Upper lobe of right lung (tissue), 1 donor: ENCODE data around the gene NXNL1. TPM values are rescaled to one million over a fixed set of nuclear protein-coding genes. Genes with fewer than 3 reads are reported as not detected.
"Not testable (repeated sequence)": the region's sequence is repeated elsewhere in the genome, so short reads cannot be mapped to it uniquely, and the experiment has no call there.

Experiments used
- ATAC-seq: fragments of 200-7000 bp; cut with Tn5 transposase; one replicate; pipeline ENCODE4 v1.9.1; 2020; ENCODE audit warnings: mild to moderate bottlenecking, moderate library complexity
- DNase-seq: peaks from one replicate; pipeline ENCODE4 v3.0.0-alpha.2; 2020
- H3K27ac ChIP-seq: fragments of 200-600 bp; one replicate; pipeline ENCODE4 v1.8.0; 2022
- H3K27me3 ChIP-seq: fragments of 200-600 bp; one replicate; pipeline ENCODE4 v1.8.0; 2022; ENCODE audit warnings: mild to moderate bottlenecking
- H3K36me3 ChIP-seq: fragments of 200-600 bp; one replicate; pipeline ENCODE4 v1.8.0; 2022
- H3K4me1 ChIP-seq: fragments of 200-600 bp; one replicate; pipeline ENCODE4 v1.8.0; 2022
- H3K4me3 ChIP-seq: fragments of 200-600 bp; one replicate; pipeline ENCODE4 v1.8.0; 2022; ENCODE audit warnings: mild to moderate bottlenecking
- H3K9me3 ChIP-seq: fragments of 200-600 bp; one replicate; pipeline ENCODE4 v1.8.0; 2022
- intact Hi-C: fragments of 100-400 bp; cut with DNase I; formaldehyde crosslinking; loops from one replicate; pipeline ENCODE4 v1.11.0; 2022
- long read RNA-seq: library from polyadenylated mRNA; unstranded; transcript quantifications from one replicate; pipeline ENCODE4 v2.0.0, GENCODE V29; 2021
- total RNA-seq: library from RNA; stranded (reverse); fragmentation: NEBNext Ultra II Directional; extraction: Animal tissue kit (Norgen Biotek cat#: 25700); gene quantifications from one replicate; pipeline ENCODE4 v1.2.1, GENCODE V29; 2021
- TF ChIP-seq, protein P1 (sequence below): fragments of 200-600 bp; IDR thresholded peaks from one replicate; pipeline ENCODE4 v1.8.0; 2022; ENCODE audit warnings: antibody characterized with exemption
- donor health status: DM: no; HTN: yes; CAD: no; lungs with severe emphysema.

Gene NXNL1, protein sequence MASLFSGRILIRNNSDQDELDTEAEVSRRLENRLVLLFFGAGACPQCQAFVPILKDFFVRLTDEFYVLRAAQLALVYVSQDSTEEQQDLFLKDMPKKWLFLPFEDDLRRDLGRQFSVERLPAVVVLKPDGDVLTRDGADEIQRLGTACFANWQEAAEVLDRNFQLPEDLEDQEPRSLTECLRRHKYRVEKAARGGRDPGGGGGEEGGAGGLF
- total RNA-seq, result not detected
- long read RNA-seq, result 0 reads

DNA sequence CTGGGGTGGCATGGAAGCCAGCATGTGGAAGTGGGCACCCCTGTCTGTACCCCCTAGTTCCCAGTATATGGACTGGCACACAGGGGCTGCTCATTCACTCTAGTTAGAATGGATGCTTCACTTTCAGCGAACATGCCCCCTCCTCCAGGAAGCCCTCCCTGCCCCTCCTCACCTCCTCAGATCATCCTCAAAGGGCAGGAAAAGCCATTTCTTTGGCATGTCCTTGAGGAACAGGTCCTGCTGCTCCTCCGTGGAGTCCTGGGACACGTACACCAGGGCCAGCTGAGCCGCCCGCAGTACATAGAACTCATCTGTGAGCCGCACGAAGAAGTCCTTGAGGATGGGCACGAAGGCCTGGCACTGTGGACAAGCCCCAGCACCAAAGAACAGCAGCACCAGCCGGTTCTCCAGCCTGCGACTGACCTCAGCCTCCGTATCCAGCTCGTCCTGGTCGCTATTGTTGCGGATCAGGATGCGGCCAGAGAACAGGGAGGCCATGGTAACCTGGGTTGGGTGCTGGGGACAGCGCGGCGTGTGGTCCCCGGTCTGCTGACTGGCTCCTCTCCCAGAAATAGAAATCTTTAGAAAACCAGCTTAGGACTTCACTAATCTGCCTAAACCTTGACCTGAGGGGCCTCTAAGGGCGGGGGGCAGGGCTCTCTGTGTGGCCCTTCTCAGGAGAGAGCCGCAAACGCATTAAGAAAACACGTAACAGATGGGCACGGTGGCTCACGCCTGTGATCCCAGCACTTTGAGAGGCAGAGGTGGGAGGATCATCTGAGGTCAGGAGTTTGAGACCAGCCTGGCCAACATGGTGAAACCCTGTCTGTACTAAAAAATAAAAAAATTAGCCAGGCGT is at the start of gene NXNL1:
Gene NXNL1 (minus strand): TSS at position 555 of the 859 bp plus-strand sequence. CDS start 57 bp downstream, at position 498.
- Histone ChIP-seq H3K36me3 (no peaks in the 10 kb centered on the region), H3K27me3 (peaks cover 31% of the 10 kb centered on the region), H3K27ac (no peak within 1 kb of the TSS), H3K9me3 (no peaks in the 10 kb centered on the region), H3K4me1 (no peaks in the 10 kb centered on the region), H3K4me3 (no peak within 1 kb of the TSS)
- DNase-seq (no peak), ATAC-seq (no peak)
- intact Hi-C loops, result no loop called here
- TF ChIP-seq, protein P1, sequence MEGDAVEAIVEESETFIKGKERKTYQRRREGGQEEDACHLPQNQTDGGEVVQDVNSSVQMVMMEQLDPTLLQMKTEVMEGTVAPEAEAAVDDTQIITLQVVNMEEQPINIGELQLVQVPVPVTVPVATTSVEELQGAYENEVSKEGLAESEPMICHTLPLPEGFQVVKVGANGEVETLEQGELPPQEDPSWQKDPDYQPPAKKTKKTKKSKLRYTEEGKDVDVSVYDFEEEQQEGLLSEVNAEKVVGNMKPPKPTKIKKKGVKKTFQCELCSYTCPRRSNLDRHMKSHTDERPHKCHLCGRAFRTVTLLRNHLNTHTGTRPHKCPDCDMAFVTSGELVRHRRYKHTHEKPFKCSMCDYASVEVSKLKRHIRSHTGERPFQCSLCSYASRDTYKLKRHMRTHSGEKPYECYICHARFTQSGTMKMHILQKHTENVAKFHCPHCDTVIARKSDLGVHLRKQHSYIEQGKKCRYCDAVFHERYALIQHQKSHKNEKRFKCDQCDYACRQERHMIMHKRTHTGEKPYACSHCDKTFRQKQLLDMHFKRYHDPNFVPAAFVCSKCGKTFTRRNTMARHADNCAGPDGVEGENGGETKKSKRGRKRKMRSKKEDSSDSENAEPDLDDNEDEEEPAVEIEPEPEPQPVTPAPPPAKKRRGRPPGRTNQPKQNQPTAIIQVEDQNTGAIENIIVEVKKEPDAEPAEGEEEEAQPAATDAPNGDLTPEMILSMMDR, result no peak

DNA sequence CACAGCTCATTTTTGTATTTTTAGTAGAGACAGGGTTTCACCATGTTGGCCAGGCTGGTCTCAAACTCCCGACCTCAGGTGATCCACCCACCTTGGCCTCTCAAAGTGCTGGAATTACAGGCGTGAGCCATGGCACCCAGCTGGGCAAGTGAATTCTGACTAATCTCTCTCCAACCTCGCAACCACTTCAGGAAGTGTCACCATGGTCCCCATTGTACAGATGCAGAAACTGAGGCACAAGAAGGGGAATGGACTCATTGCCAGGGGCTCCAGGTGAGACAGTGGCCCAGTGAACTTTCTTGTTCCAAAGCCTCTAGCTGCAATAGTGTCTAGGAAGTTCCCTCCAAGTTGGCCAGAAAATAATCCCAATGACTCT is 47.8 kb upstream of the NXNL1 start:
- DNase-seq, H3K27me3 ChIP-seq, H3K4me3 ChIP-seq, ATAC-seq, H3K9me3 ChIP-seq, intact Hi-C loops, H3K36me3 ChIP-seq: not testable (repeated sequence)
- Histone ChIP-seq H3K27ac (peak overlapping the region; percentile 17), H3K4me1 (peaks cover 37% of the 10 kb centered on the region)

DNA sequence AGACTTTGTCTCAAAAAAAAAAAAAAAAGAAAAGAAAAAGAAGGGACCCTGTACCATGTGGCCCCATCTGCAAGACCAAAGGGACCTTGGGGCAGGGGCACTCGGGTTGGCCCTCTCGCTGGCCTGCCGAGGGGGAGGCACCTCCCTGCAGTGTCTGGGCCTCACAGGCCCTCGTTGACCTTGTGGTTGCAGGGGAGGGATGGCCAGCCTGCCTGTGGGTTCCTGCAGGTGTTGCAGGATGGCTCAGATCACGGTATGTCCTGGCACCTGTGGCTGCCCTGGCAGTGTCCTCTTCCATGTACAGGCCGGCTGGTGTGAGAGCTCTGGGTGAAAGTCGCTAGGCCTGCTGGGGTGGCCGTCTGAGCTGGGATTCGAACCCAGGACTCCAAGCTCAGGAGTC is 46.0 kb upstream of the NXNL1 start:
- no peak overlapping the region for H3K27ac ChIP-seq
- TF ChIP-seq, protein P1, result no peak
- no peak overlapping the region for H3K4me3 ChIP-seq
- intact Hi-C loops, result no loop called here
- H3K9me3 ChIP-seq, result no peaks in the 10 kb centered on the region
- DNase-seq (no peak), ATAC-seq (no peak)
- peaks cover 27% of the 10 kb centered on the region for H3K4me1 ChIP-seq
- H3K36me3 ChIP-seq, result peaks cover 7% of the 10 kb centered on the region
- no peaks in the 10 kb centered on the region for H3K27me3 ChIP-seq

DNA sequence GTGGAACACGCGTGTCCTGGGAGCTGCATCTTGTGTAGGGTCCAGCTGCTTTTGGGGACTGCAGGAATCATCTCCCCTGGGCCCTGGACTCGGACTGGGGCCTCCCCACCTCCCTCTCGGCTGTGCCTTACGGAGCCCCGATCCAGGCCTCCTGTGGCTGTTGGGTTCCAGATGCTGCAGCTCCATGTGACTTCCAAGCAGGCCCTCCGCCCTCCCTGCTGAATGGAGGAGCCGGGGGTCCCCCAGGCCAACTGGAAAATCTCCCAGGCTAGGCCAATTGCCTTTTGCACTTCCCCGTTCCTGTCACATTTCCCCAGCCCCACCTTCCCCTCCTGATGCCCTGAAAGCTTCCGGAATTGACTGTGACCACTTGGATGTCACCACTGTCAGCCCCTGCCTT is 44.5 kb upstream of the NXNL1 start:
- DNase-seq (no peak), ATAC-seq (no peak)
- TF ChIP-seq, protein P1, result no peak
- intact Hi-C loops, result no loop called here
- Histone ChIP-seq H3K4me1 (peaks cover 27% of the 10 kb centered on the region), H3K9me3 (no peaks in the 10 kb centered on the region), H3K4me3 (no peak overlapping the region), H3K27me3 (no peaks in the 10 kb centered on the region), H3K36me3 (peaks cover 12% of the 10 kb centered on the region), H3K27ac (no peak overlapping the region)

DNA sequence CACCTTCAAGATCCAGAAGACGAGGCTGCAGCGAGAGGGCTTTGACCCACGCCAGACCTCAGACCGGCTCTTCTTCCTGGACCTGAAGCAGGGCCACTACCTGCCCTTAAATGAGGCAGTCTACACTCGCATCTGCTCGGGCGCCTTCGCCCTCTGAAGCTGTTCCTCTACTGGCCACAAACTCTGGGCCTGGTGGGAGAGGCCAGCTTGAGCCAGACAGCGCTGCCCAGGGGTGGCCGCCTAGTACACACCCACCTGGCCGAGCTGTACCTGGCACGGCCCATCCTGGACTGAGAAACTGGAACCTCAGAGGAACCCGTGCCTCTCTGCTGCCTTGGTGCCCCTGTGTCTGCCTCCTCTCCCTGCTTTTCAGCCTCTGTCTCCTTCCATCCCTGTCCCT is 43.7 kb upstream of the NXNL1 start:
- DNase-seq, result no peak
- ATAC-seq, result no peak
- TF ChIP-seq, protein P1, result no peak
- H3K27me3 ChIP-seq, result no peaks in the 10 kb centered on the region
- no peak overlapping the region for H3K27ac ChIP-seq
- intact Hi-C loops, result no loop called here
- H3K36me3 ChIP-seq, result peaks cover 13% of the 10 kb centered on the region
- H3K4me1 ChIP-seq, result peaks cover 27% of the 10 kb centered on the region
- H3K9me3 ChIP-seq, result no peaks in the 10 kb centered on the region
- H3K4me3 ChIP-seq, result no peak overlapping the region

DNA sequence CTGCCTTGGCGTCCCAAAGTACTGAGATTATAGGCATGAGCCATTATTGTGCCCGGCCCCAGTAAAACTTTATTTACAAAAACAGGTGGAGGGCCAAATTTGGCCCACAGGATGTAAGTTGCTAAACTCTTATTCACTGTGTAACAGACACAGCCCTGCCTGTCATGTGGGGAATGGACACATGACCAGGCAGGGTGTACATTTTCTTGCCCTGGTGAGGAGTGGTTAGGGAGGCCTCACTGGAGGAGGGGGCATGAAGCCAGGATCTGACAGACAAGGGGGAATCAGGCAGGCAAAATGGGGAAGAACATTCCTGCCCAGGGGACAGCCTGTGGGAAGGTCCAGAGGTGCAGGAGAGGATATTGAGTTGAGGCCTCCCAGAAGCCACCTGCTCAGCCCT is 43.3 kb upstream of the NXNL1 start:
- TF ChIP-seq, protein P1, result no peak
- H3K27ac ChIP-seq, result no peak overlapping the region
- DNase-seq (no peak), ATAC-seq (peak; percentile 12)
- H3K27me3 ChIP-seq, result no peaks in the 10 kb centered on the region
- H3K4me3 ChIP-seq, result no peak overlapping the region
- intact Hi-C loops, result no loop called here
- H3K9me3 ChIP-seq, result no peaks in the 10 kb centered on the region
- H3K4me1 ChIP-seq, result peaks cover 27% of the 10 kb centered on the region
- peaks cover 13% of the 10 kb centered on the region for H3K36me3 ChIP-seq
